ENCODE data around the gene SLC16A12. TPM values are rescaled to one million over a fixed set of nuclear protein-coding genes. Genes with fewer than 3 reads are reported as not detected.

Gene SLC16A12
- total RNA-seq, 1 experiment from 2014 or later: 0.52 TPM

DNA sequence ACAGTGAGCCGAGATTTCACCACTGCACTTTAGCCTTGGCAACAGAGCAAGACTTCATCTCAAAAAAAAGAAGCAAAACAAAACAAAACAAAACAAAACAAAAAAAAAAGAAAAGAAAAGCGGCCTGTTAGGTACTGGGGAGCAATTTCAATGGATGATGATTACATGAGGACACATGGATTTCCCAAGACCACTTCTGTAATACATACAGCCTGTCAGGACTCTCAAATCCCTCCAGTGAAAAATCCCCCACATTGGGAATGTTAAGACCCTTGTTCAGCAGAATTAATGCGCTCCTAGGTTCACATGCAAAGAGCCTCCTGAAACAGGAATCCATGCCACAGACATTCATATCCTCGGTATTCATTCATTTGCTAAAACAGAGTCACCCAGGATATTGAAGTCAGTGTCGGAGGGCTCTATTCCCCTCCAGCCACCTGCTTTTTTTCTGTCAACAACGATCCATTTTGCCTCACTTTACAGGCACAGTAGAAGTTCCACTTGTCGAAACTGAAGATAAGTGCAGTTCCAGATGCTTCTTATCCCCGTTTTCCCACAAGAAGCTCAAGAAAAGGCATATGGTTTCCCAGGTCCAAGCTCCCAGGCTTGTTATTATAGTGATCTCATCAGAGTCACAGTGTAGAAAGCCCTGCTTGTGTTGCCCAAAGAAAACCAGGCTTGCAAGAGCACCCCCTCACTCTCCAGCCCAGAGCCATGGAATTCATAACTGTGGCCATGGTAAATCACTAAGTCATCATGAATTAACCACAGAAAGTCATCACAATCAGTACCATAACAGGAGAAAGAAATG, 20.2 kb downstream of the SLC16A12 start:
- DNase-seq (ENCODE audit: low read depth): peak; percentile 98

DNA sequence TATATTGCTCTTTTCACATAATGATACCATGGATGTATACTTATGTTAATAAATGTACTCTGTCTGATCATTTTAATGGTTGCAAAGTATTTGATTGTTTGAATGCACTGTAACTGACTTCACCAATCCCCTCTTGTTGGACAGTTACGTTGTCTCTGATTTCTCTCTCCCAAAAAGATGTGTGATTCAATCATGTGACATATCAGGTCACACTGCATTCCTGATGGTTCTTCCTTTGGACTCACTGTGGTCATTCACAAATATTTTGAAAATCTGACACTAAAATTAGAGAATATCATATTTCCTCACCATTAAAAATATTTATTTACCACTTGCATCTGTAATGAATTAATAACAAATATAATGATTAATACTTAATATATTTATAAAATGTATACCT, 22.2 kb downstream of the SLC16A12 start:
- no peak for DNase-seq (ENCODE audit: low read depth)

DNA sequence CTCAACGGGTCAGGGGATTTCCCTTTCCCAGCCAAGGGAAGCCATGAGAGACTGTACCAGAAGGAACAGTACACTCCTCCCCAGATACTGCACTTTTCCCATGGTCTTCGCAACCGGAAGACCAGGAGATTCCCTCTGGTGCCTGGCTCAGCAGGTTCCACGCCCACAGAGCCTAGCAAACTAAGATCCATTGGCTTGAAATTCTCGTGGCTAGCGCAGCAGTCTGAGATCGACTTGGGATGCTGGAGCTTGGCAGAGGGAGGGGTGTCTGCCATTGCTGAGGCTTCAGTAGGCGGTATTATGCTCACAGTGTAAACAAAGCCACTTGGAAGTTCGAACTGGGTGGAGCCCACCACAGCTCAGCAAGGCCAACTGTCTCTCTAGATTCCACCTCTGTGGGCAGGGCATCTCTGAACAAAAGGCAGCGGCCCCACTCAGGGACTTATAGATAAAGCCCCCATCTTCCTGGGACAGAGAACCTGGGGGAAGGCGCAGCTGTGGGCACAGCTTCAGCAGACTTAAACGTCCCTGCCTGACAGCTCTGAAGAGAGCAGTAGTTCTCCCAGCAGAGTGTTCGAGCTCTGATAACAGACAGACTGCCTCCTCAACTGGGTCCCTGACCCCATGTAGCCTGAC, 29.6 kb downstream of the SLC16A12 start:
- no peak for DNase-seq (ENCODE audit: low read depth)

DNA sequence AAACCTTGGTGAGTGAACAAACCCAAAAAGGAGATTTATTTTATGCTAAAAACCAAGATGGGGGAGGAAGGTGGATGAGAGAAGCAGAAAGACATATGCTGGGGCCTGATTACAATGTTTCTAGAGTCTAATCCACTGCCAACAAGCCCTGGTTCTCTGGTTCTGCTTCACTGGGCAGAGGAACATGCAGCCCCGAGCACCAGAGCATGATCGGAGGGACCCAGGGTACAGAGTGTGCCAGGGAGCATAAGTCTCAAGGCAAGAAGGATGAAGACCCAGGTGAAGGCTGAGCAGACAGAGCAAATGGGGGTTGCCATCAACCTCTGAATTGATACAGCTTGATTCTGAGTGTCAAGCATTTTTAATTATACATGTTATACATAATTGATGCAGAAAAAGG, 30.7 kb downstream of the SLC16A12 start:
- no peak for DNase-seq (ENCODE audit: low read depth)

DNA sequence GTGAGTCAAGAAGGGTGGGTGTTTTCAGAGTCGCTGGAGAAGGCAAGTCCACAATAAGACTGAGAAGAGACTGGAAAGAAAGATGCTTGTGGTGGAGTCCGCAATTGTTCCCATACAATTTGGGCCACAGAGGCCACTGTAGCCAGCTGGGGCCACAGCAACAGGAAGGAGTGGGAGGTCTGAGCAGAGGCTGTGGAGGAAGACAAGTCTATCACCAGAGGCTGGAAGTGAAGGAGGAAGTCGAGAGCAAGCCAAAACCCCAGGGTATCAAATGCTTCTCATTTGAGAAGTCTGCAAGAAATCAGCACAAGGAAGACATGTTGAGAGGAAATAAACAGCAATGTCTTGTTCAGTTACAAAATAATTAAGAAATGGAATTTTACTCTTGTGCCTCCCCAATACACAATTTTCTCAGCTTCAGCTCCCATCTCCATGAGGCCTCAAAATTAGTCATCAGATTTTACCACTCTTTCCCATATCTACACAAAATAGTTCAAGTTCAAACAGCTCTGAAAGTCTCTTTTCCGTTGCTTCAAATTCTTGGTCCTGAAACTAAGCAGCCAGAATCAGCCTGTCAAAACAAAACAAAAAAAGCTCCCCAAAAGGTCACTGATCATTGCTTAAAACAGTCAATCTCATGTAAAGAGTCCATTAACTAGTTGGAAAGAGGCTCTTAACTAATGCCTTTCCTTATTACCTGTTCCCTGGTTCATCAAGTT, 31.6 kb downstream of the SLC16A12 start:
- DNase-seq (ENCODE audit: low read depth): no peak

DNA sequence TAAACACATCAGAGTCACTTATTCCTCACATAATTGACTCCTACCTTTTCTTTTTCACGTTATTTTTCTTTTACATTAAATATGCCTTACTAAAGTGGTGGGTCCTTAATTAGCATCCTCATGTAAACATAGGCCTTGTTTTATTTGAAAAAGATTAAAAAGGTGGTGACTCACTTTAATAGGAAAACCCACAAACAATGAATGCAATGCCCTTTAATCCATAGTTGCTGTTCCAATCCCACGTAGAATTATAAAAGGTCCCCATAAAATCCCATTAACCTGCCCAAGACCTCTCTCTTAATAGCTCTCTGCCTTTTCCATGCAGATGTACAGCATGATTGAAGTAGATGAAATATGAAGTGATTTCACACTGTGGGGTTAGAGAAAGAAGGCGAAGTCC, 32.2 kb downstream of the SLC16A12 start:
- no peak for DNase-seq (ENCODE audit: low read depth)

DNA sequence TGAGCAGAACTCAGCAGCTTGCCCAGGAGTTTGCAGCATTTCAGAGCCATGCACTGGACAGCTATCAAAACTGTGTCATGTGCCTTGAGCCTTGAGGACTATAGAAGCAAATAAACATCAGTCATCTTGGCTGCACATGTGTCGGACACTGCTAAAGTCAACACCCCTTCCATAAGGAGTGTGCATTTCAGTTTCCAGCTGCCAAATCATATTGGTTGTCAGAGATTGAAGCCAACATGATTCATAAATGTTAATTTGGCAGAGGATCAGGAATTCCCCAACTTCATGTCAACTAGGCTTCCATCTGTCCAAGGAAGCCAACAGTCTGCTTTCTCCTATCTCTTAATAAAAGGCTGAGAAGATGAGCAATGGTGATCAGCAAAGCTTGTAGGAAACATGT, 32.8 kb downstream of the SLC16A12 start:
- DNase-seq (ENCODE audit: low read depth): peak; percentile 96

DNA sequence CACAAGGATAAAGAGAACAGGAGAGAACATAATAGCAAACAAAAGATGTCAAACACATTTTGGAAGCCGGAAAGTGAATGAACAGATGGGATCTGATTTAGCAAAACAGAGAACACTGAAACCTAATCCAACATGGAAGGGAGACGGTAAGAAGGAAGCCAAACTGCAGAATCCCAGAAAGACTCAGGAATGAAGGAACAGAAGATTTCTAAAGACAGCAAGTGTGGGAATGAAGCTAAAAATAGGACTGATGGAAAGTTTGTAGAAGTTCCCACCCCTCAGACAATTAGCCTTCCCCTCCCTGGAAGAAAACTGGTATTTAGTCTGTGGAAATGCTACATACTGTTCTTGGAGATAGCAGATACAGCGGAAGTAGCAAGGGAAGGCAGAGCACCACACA, 40.8 kb downstream of the SLC16A12 start:
- no peak for DNase-seq (ENCODE audit: low read depth)

DNA sequence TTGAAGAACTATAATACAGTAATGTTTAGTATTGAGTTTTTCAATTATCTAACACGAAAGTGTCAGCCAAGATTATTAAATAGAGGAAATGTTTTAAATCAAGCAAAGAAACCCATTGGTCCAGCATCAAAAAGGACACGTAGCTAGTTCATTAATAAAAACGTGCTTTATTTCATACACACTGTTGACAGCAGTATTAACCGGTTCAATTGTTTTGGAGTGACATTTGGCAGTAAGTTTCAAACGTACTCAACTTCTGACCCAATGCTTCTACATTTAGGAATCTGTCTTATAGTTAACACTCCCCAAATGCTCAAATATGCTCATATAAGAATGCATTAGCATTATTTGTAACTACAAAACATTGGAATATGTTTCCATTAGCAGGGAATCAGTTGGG, 41.3 kb downstream of the SLC16A12 start:
- DNase-seq (ENCODE audit: low read depth): no peak

DNA sequence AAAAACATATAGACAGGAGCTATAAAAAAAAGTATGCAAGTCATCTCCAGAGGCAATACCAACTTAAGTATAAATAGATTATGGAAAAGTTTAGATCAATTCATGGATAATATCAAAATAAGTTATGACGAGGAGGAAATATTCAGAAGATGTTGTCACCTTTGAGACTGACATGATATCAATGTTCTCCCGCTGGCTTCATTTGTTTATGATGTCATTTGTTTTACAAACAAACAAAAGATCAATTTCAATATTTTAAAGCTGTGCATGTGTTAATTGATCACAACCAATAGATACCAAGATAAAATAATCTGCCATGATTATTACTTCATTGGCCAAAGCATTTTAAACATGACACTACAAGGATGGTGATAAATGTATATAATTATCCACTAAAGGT, 43.5 kb downstream of the SLC16A12 start:
- DNase-seq (ENCODE audit: low read depth): no peak

DNA sequence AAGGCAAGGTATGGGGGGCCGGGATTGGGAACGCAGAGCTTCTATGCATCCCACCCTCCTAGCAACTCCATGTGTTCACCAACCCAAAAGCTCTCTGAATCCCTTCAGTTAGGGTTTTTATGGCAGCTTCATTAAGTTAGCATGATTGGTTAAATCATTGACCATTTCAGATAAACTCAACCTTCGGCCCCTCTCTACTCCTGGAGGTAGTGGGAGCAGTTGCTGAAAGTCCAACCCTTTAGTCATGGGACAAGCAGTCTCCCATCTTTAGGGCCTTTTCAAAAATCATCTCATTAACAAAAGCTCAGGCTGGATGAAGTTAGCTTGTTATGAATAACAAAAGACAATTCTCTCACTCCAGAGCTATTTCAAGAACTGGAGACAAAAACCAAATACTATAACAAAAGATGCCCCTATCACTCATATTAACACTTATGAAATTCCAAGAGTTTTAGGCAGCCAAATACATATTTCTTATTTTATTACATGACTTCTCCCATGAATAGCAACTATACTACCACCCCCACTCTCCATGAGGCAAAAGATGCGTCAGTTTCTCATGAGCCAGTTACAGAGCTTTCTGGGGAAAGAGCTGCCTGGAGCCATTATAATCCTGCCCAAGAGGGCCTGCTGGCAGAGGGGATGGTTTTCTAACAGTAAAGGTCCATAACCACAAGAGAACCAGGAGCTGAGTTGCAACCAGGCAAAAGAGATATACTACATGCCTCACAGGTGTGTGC, 44.6 kb downstream of the SLC16A12 start:
- no peak for DNase-seq (ENCODE audit: low read depth)

DNA sequence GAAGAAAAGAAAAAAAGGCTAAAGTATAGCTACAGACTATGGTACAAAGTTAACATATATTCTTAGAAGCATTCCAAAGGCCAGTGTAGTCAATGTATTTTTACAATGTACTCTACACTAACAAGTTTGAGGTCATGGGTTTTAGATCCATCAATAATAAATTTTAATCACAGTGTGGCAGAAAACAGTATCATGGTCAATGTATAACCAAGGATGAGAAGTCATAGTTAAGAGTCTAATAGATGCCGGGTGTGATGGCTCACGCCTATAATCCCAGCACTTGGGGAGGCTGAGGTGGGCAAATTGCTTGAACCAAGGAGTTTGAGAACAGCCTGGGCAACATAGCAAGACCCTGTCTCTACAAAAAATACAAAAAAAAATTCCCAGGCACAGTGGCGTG, 53.1 kb downstream of the SLC16A12 start:
- DNase-seq (ENCODE audit: low read depth): no peak

DNA sequence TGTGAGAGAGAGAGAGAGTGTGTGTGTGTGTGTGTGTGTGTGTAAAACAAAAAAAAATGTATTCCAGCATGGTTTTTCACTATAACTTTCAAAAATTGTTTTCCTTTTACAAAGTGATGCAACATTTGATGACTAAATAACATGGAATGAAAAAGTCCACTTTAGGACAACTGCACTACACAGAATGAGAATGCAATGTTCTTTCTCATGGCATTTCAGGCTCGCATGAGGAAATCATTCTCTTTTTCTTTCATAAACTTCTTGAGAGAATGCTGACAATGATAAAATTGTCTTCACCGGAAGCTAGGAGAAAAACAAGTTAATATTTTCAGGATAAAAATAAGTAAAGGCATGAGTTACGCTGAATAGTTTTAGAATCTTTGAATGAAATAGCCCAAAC, 53.7 kb downstream of the SLC16A12 start:
- DNase-seq (ENCODE audit: low read depth): peak; percentile 96

DNA sequence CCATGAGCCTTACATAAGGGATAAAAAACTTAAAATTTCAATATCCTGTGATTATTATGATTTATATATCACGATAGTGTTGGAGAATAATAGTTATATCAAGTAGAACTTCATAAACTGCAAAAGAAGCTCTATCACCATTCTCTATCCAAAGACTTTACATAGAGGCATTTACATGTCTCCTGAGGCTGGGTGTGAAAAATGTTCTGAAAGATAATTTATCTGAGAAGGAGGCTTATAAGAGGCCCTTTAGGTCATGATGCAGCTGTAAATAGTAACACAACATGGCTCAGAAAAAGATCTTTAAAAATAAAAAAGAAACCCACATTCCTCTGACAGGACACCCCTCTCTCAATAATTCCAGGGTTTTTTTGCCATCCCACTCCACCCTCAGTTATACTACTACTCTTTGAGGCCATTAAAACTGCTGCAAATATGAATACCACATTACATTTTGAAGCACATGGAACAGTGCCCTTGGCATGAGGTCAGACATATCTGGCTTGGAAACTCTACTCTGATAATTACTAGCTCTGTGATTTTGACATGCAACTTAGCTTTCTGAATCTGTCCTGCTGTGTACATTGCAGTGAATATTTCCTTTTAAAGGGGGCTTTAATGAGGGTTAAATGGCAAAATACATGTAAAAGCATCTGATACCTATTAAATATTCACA, 55.5 kb downstream of the SLC16A12 start:
- DNase-seq (ENCODE audit: low read depth): no peak

DNA sequence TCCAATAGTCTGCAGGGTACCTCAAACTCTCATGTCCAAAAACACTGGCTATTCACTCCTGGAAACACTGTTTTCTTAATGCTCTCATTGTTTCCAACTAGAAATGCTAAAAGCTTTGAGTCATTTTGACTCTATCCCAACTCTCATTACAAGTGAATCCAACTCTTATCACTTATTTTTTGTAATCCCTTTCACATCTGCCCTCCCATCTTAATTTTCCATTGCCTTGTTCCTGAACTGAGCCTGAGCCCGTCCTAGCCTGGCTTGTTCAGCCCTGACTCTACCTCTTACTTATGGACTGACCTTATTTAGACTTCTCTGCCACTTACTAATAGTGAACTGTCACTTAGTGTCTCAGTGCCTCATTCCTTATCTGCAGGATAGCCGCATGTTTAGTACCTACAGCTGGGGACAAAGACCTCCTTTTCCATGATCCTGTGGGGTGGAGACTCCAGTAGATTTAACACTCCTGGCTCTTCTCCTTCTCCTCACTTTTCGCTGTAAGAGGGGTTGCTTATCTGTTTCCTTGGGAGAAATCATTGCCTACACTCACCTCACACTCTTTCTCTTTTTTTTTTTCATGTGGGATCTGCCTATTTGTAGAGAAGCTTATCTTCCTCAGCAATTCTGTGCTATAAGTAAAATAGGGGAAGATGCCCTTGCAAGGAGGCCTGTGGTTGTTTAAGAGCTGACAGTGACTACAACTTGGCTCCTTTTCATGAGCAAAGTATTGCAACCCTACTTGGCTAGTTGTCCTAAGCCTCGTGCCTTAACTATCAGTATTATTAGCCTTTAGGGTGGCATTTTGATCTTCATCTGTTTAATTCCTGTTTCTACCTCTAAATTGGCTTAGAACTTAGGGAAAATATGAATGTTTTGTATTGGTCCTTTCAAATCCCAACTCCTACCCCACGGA, 56.4 kb downstream of the SLC16A12 start:
- DNase-seq (ENCODE audit: low read depth): no peak

DNA sequence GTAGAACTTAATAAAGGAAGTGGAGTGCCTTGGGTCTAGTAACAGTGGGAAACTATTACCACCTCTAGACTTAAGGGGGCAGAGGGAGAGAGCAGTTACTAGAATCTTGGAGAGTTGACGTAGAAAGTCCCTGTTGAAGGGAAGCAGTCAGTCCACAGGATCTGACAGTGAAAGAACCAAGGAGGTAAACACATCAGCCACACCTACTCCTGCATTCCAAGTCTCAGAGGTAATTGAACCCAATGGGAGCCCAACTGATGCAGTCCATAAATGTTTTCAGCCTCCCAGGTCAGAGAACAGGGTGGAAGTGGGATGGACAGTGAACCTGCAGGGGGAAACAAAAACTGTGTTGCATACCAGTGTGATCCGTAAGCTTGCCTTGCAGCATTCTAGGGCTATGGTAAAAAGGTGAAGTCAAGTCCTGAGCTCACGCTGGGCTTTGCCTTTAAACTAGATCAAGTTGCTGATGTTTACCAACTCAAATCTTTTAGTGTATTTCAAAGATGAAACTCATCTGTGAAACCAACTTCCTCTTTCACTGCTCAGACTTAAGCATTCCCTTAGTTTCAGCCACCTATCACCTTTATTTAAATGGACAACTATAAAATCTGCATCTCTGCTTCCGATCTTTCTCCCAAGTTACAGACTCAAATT, 57.2 kb downstream of the SLC16A12 start:
- DNase-seq (ENCODE audit: low read depth): no peak

DNA sequence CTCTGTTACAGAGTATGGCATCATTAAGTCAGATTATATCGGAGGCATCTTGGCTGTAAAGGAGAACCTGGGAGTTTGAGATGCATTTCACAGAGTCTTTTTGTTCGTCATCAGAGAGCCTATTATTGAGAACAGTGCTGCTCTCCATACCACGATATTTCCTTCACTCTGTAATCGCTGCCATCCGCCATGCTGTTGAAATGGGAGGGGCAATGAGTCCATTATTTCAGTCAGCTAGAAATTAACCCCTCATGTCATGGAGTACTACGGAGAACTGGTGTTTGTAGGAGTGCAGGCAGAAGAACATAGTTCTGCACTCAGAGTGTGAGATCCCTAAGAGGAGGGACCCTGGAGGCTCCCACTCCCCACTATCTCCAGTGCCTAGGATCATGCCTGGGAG, 59.2 kb downstream of the SLC16A12 start:
- no peak for DNase-seq (ENCODE audit: low read depth)

DNA sequence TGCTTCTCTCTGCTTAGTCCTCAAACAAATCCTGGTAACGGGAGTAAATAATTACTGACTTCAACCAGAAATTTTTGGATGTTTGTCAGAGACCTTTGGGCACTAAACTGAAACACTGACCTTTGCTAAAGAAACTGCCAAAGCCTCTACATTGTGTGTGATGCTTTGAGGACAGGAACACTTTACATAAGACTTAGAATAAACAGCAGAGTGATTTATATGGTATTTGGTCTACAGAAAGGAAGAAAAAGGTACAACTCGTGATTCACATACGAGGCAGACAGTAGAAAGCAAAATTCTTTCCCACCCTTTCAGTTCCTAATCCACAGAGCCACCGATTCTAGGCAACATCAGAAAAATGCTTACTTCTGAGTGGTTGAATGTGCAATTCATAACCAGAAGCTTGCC, 59.8 kb downstream of the SLC16A12 start:
- no peak for DNase-seq (ENCODE audit: low read depth)

DNA sequence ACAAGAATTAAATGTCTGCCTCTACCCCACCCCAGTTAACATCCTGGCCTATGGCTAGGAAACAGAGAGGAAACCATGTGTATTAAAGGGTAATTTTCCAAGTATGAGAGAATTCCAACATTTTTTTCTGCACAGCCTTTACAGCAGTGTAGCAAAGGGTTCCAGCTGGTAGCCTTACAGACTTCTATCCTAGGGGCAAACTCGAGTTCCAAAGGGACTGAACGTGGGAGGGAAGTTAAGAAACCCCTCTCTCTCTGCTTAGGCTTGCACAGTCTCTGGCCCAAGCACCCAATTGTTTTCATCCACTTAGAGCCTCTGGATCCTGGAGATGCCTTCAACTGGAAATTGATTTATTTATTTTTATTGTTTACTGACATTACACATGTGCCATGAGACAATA, 60.3 kb downstream of the SLC16A12 start:
- no peak for DNase-seq (ENCODE audit: low read depth)

DNA sequence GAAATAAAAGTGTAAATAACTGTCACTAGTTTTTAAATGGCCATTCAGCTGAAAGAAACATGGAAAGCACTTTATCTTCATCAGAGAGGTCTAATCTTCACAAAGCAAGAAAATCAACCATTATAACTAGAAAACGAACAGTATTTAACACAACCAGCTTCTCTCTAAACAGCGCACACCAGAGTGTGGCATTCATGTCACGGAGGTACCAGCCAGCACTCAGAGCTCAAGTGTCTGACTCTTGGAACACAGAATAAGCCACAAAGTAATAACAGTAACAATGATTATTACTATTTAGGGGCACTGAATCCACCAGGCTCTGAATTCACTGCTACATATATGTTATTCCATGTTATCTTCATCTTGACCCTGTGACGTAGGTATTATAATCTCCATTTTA, 60.9 kb downstream of the SLC16A12 start:
- DNase-seq (ENCODE audit: low read depth): no peak
